LNCaP clone FGC (cell line): ENCODE data around the gene IZUMO4.
"Not testable (repeated sequence)": the region's sequence is repeated elsewhere in the genome, so short reads cannot be mapped to it uniquely, and the experiment has no call there.

Source experiments
- DNase-seq: peaks from one replicate; pipeline ENCODE4 v3.0.0-alpha.2; 2011; ENCODE audit warnings: low read depth
- H3K4me3 ChIP-seq: 2 replicates; pipeline ENCODE4 v1.5.1; 2011; ENCODE audit warnings: mild to moderate bottlenecking, low read depth, low read length, control low read depth
- CTCF ChIP-seq: IDR thresholded peaks from 2 replicates; pipeline ENCODE4 v1.5.1; 2012; ENCODE audit warnings: mild to moderate bottlenecking; ENCODE audit not compliant: control insufficient read depth, insufficient read depth; ENCODE audit errors: extremely low read depth

Gene IZUMO4

GRCh38 chr19:2079076-2079864 lies 17.4 kb upstream of the IZUMO4 start:
- no peak overlapping the region for H3K4me3 ChIP-seq
- DNase-seq = no peak
- no peak for TF ChIP-seq CTCF

GRCh38 chr19:2079865-2080301 lies 16.8 kb upstream of the IZUMO4 start:
- no peak for DNase-seq
- no peak for TF ChIP-seq CTCF
- no peak overlapping the region for H3K4me3 ChIP-seq

GRCh38 chr19:2080336-2080988 lies 16.3 kb upstream of the IZUMO4 start:
- no peak overlapping the region for H3K4me3 ChIP-seq
- DNase-seq = no peak
- no peak for TF ChIP-seq CTCF

GRCh38 chr19:2081873-2082810 lies 14.6 kb upstream of the IZUMO4 start:
- H3K4me3 ChIP-seq = no peak overlapping the region
- DNase-seq = no peak
- TF ChIP-seq CTCF = no peak

- no peak for DNase-seq
- no peak for TF ChIP-seq CTCF
- H3K4me3 ChIP-seq = no peak overlapping the region
Observed at GRCh38 chr19:2083174-2083854, 13.4 kb upstream of the IZUMO4 start.

- TF ChIP-seq CTCF = no peak
- H3K4me3 ChIP-seq = no peak overlapping the region
- DNase-seq = no peak
Observed at GRCh38 chr19:2084993-2085720, 11.6 kb upstream of the IZUMO4 start.

- not testable (repeated sequence) for H3K4me3 ChIP-seq, DNase-seq
Observed at GRCh38 chr19:2086695-2087620, 9.8 kb upstream of the IZUMO4 start.
